Measurements from ENCODE around the gene SUMF2.
"Not testable (repeated sequence)": the region's sequence is repeated elsewhere in the genome, so short reads cannot be mapped to it uniquely, and the experiment has no call there.

SUMF2 gene

GRCh38 chr7:56062382-56062781 is 1.7 kb upstream of the SUMF2 start:
- DNase-seq (ENCODE audit: low read depth): no peak

GRCh38 chr7:56063500-56063881 is 595 bp upstream of the SUMF2 start:
- no peak for DNase-seq (ENCODE audit: low read depth)

GRCh38 chr7:56066376-56066775 is 2.3 kb downstream of the SUMF2 start:
- DNase-seq (ENCODE audit: low read depth): not testable (repeated sequence)

GRCh38 chr7:56074371-56074791 is 10.3 kb downstream of the SUMF2 start:
- peak; percentile 62 for DNase-seq (ENCODE audit: low read depth)

- no peak for DNase-seq (ENCODE audit: low read depth)
Measured at GRCh38 chr7:56077681-56078080, 13.6 kb downstream of the SUMF2 start.

- no peak for DNase-seq (ENCODE audit: low read depth)
Measured at GRCh38 chr7:56078196-56078595, 14.1 kb downstream of the SUMF2 start.

GRCh38 chr7:56079450-56080185 is 15.5 kb downstream of the SUMF2 start:
- peak; percentile 56 for DNase-seq (ENCODE audit: low read depth)

GRCh38 chr7:56080726-56081435 is 16.8 kb downstream of the SUMF2 start:
- not testable (repeated sequence) for DNase-seq (ENCODE audit: low read depth)

GRCh38 chr7:56081626-56082340 is 17.7 kb downstream of the SUMF2 start:
- DNase-seq (ENCODE audit: low read depth): no peak

- no peak for DNase-seq (ENCODE audit: low read depth)
Measured at GRCh38 chr7:56083150-56083785, 19.2 kb downstream of the SUMF2 start.

- no peak for DNase-seq (ENCODE audit: low read depth)
Measured at GRCh38 chr7:56086761-56087160, 22.7 kb downstream of the SUMF2 start.

GRCh38 chr7:56087445-56087844 is 23.4 kb downstream of the SUMF2 start:
- DNase-seq (ENCODE audit: low read depth): no peak

GRCh38 chr7:56091591-56091990 is 27.5 kb downstream of the SUMF2 start:
- DNase-seq (ENCODE audit: low read depth): peak; percentile 63

GRCh38 chr7:56092388-56092787 is 28.3 kb downstream of the SUMF2 start:
- DNase-seq (ENCODE audit: low read depth): not testable (repeated sequence)

GRCh38 chr7:56092789-56093531 is 28.9 kb downstream of the SUMF2 start, which contains the start of gene PHKG1:
TSS of gene PHKG1 (minus strand) at chr7:56092952. CDS start at chr7:56088941, 4,011 bp downstream.
- DNase-seq (ENCODE audit: low read depth): peak; percentile 82

- DNase-seq (ENCODE audit: low read depth): peak; percentile 93
Measured at GRCh38 chr7:56097700-56098099, 33.6 kb downstream of the SUMF2 start.

- not testable (repeated sequence) for DNase-seq (ENCODE audit: low read depth)
Measured at GRCh38 chr7:56098187-56099008, 34.3 kb downstream of the SUMF2 start.

- no peak for DNase-seq (ENCODE audit: low read depth)
Measured at GRCh38 chr7:56099653-56100052, 35.6 kb downstream of the SUMF2 start.

GRCh38 chr7:56104138-56104537 is 40.1 kb downstream of the SUMF2 start:
- not testable (repeated sequence) for DNase-seq (ENCODE audit: low read depth)

- peak; percentile 40 for DNase-seq (ENCODE audit: low read depth)
Measured at GRCh38 chr7:56105508-56105907, 41.4 kb downstream of the SUMF2 start.

Measured in fibroblast of the conjunctiva (primary cell).